HG03135 (cell line): ENCODE results near the gene AK5.
"Not testable (repeated sequence)": the region's sequence is repeated elsewhere in the genome, so short reads cannot be mapped to it uniquely, and the experiment has no call there.

Source experiments
- ATAC-seq: cut with Tn5 transposase; IDR thresholded peaks from one replicate; pipeline ENCODE4 v1.9.1; 2021; ENCODE audit warnings: mild to moderate bottlenecking, moderate library complexity; ENCODE audit not compliant: unreplicated experiment

AK5 gene

DNA sequence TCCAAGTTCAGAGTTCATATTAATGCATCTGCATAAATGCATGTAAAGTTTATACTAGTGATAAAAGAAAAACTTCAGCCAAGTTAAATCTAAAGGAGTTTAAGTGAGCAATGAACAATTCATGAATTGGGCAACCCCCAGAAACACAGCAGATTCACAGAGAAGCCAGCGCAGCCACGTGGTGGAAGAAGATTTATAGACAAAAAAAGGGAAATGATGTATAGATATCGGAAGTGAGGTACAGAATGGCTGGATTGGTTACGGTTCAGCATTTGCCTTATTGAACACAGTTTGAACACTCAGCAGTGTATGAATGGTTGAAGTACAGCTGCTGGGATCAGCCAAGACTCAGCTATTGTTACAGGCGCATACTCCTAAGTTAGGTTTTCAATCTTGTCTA is 5.7 kb downstream of the AK5 start:
- ATAC-seq = no peak

DNA sequence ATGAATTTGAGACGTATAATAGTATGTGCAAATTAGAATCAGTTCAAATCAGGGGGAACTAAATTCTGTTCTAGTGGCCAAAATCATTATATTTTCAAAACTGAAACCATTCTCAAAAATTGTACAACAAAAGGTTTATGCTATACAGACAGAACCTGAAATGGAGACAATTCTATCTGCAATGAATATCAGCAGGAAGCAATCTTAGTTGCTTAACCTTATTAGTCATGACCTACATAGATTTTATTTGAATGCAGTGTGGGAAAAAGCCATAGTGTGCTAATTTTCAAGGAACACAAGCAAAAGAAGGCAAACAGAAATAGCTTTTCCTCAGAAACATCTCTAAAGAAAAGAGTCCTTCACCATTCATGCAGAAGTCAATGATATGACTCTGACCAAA is 6.5 kb downstream of the AK5 start:
- no peak for ATAC-seq

DNA sequence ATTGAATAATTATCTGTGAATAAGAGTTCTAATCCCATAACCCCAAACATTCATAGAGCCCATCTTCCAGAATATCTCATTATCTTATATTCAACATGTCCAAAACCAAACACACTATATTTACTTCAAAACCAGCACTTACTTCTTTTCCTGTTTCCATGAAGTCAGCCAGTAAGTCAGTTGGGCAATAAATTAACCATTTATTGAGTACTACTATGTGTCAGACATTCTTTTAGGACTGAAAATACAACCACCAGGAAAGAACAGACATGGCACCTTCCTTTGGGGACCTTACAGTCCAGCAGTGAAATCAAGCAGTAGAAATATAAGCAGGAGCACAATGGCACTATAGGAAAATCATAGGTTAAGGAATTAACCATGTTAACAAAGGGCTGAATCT is 8.8 kb downstream of the AK5 start:
- ATAC-seq = no peak

DNA sequence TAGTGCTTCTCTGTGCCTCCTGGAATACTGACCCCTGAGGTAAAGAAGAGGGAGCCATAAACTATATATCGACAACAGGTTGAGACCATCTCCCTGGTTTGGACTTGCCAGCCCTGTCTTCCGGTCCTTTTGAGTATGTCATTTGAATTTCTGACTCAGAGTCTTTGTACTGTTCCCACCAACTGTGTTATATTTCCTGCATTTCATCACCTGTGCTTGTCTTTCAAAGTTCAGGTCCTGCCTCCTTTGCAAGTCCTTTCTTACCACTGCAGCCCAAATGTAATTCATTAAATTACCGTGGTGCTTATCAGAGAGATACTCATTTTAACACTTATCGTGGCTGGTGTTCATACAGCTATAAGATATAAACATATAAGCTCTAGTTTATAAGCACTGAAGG is 10.7 kb downstream of the AK5 start:
- no peak for ATAC-seq

- no peak for ATAC-seq
Observed at GRCh38 chr1:77300566-77300965, 18.7 kb downstream of the AK5 start.

GRCh38 chr1:77303387-77303786 is 21.6 kb downstream of the AK5 start:
- no peak for ATAC-seq

- no peak for ATAC-seq
Observed at GRCh38 chr1:77308889-77309621, 27.2 kb downstream of the AK5 start.

DNA sequence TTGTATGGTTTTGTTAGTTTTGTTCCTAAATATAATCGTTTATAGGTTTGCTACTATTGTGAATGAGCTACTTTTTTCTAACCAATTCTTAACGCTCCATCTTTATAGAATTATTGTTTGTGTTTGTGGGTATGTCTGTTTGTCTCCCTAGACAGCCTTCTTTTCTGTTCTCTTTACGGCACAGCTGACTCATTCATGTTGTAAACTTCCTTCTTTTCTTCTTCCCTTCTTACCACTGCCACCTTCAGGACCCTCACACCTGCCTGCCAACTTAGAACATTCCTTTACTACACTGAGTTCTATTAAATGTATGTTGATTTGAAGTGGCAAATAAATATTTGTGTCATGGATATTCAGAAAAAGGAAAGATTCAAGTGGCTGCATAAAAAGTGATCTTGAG is 29.1 kb downstream of the AK5 start:
- ATAC-seq = no peak

- ATAC-seq = not testable (repeated sequence)
Observed at GRCh38 chr1:77312364-77312763, 30.5 kb downstream of the AK5 start.

- ATAC-seq = no peak
Observed at GRCh38 chr1:77313491-77313890, 31.7 kb downstream of the AK5 start.

DNA sequence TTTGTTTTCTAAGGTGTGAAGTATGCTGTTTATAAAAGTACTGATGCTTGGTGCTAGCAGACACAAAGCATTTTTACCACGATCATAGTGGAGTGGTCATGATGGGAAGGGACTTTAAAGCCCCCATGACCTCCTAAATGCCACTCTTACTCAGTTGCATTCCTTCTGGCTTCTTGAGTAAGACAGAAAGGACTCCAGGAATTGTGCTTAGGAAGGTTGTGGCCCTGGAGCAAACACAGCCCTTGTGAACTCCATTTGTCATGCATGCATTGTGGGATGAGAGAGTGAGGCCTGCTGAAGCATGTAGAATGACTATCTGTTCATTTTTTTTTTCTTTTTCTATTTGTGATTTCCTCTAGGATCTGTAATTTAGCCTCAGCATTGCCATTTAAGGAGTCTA is 34.2 kb downstream of the AK5 start:
- no peak for ATAC-seq

- ATAC-seq = no peak
Observed at GRCh38 chr1:77316966-77317365, 35.1 kb downstream of the AK5 start.

- ATAC-seq = no peak
Observed at GRCh38 chr1:77319036-77319705, 37.4 kb downstream of the AK5 start.

DNA sequence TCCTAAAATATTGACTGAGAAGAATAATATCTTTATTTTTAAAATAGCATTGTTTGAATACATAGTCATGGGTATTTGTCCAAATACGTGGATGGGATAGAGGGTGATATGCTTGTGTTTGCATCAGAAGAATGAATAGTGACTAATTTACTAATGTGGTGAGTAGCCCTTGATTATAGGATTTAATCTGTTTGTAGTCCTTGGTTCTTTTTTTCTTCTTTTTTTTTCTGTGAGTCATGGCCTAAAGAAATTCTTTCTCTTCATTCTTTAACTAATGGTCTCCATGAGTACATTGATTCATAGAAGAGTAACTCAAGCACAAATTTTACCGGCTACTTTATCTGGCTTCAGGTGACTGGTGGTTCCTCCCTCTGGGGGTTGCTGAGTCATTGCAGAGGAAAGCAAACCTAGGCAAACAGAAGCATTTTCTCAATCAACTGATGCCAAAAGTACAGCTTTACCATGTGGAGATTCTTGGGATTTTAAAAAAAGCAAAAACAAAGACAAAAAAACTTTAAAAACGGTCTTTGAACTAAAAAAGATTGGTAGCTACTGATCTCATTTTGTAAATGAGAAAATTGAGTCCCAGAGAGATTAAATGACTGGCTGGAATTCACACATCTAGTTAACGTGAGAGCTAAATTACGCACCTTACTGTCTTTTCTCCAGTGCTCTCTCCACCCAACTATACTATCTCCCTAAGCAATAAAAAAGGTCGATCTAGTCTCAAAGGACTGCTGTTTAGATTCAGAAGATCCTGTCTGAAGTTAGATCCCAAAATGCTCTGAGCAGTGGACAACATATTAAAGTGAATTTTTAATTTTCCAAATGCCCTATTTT is 40.5 kb downstream of the AK5 start:
- ATAC-seq = no peak

DNA sequence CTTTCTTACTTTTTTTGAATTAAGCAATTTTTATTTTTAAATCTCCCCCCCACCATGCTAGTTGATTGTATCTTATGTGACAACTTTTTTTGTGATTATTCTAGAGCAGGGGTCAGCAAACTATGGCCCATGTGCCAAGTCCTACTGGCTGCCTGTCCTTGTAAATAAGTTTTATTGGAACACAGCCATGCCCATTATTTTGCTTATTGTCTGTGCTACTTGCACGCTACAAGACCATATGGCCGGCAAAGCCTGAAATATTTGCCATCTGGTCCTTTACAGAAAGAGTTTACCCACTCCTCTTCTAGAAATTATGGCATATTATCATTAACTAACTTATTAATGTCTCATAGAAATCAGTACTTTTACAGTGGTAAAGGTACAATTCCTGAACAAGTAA is 51.7 kb downstream of the AK5 start:
- ATAC-seq = no peak

- no peak for ATAC-seq
Observed at GRCh38 chr1:77336729-77337128, 54.9 kb downstream of the AK5 start.

DNA sequence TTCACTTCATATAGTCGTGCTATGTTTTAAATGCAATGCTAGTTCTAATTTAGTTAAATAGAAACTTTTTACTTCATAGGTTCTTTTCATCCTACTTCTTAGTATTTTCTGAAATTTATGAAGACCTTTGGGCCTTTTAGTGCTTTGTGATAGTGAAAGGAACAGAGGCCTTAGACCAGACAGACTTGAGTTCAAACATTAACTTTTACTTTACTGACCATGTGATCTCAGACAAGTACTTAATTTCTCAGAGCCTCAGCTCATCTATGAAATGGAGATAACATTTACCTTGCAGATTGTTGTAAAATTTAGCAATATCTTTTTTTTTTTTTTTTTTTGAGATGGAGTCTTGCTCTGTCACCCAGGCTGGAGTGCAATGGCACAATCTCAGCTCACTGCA is 57.5 kb downstream of the AK5 start:
- no peak for ATAC-seq

GRCh38 chr1:77341195-77341594 is 59.4 kb downstream of the AK5 start:
- ATAC-seq = no peak

- no peak for ATAC-seq
Observed at GRCh38 chr1:77342745-77343144, 60.9 kb downstream of the AK5 start.

- no peak for ATAC-seq
Observed at GRCh38 chr1:77347646-77348045, 65.8 kb downstream of the AK5 start.

DNA sequence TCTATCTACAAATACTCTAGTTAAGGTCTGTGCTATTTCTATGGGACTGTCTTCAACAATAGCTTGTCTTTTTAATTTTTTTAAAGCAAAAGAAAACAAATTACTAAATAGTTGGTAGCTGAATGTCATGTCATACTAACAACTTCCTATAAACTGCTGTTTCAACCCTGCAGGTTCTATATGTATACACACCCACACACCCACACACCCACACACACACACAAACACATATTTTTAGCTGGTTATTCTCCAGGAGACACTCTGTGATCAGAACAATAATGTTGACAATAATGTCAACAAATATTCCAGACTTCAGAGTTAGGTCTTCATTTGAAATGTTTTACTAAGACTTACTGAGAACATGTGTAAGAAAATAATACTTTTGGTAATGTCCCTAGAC is 66.7 kb downstream of the AK5 start:
- no peak for ATAC-seq

DNA sequence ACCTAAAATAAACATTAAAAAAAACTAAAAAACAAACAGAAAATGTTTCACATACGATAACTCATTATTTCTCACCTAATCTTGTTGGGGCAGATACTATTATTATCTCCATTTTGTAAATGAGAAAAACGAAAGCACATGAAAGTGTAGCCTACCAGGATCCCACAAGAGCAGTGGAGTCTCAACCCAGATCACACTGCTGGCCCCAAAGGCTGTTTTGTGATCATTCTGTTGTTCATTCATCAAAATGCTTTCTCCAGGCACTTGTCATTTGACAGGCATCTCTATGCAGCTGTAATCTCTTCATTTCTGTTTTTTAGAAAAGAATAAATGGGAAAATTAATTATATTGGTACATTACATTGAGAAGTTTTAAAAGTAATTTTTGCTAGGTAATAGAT is 67.5 kb downstream of the AK5 start:
- ATAC-seq = no peak
